GM13976 (cell line): ENCODE data around the gene TMEM233.

ENCODE experiments used
- DNase-seq: peaks from one replicate; pipeline ENCODE4 v3.0.0; 2012; ENCODE audit warnings: low spot score
- in situ Hi-C: fragments of 300-500 bp; cut with MboI; formaldehyde crosslinking; loops from one replicate; pipeline ENCODE4 v1.12.0; 2022; ENCODE audit warnings: low sequenced_read_pairs, mixed read lengths, inconsistent platforms; ENCODE audit not compliant: unreplicated experiment
- TF ChIP-seq, protein P1 (sequence below): IDR thresholded peaks from 2 replicates; pipeline ENCODE4 v1.5.1; 2012; ENCODE audit warnings: borderline replicate concordance, mild to moderate bottlenecking; ENCODE audit not compliant: insufficient read depth; ENCODE audit errors: extremely low read depth, missing control alignments, control extremely low read depth

Gene TMEM233

DNA sequence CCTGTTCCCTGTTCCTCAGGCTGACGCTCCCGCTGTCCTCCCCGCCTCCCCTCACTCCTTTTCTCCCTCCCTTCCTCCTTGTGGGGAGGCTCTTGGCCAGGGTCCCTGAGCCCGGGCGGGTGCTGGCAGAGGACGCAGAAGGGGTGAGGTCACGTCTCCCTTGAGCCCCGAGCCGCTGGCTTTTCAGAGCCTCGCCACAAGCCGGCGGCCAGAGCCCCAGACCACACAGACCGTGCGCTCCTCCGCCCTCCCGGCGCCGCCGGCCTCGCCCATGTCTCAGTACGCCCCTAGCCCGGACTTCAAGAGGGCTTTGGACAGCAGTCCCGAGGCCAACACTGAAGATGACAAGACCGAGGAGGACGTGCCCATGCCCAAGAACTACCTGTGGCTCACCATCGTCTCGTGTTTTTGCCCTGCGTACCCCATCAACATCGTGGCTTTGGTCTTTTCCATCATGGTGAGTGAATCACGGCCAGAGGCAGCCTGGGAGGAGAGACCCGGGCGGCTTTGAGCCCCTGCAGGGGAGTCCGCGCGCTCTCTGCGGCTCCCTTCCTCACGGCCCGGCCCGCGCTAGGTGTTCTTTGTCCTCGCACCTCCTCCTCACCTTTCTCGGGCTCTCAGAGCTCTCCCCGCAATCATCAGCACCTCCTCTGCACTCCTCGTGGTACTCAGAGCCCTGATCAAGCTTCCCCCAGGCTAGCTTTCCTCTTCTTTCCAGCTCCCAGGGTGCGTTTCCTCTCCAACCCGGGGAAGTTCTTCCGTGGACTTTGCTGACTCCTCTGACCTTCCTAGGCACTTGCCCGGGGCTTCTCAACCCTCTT lies at the start of gene TMEM233:
Gene TMEM233, plus strand, starts transcription at position 197 of the 821 bp plus-strand sequence. Its CDS starts 75 bp downstream, at position 272.
- TF ChIP-seq, protein P1, sequence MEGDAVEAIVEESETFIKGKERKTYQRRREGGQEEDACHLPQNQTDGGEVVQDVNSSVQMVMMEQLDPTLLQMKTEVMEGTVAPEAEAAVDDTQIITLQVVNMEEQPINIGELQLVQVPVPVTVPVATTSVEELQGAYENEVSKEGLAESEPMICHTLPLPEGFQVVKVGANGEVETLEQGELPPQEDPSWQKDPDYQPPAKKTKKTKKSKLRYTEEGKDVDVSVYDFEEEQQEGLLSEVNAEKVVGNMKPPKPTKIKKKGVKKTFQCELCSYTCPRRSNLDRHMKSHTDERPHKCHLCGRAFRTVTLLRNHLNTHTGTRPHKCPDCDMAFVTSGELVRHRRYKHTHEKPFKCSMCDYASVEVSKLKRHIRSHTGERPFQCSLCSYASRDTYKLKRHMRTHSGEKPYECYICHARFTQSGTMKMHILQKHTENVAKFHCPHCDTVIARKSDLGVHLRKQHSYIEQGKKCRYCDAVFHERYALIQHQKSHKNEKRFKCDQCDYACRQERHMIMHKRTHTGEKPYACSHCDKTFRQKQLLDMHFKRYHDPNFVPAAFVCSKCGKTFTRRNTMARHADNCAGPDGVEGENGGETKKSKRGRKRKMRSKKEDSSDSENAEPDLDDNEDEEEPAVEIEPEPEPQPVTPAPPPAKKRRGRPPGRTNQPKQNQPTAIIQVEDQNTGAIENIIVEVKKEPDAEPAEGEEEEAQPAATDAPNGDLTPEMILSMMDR = no peak
- DNase-seq = peak; percentile 27
- in situ Hi-C loops = no loop called here

GRCh38 chr12:119544765-119545625 lies 48.6 kb upstream of the TMEM233 start:
- in situ Hi-C loops = no loop called here

GRCh38 chr12:119546340-119546739 lies 47.2 kb upstream of the TMEM233 start:
- in situ Hi-C loops = no loop called here
- no peak for DNase-seq
- TF ChIP-seq, protein P1 = no peak

More at GRCh38 chr12:119544765-119545625, 48.6 kb upstream of the TMEM233 start:
- TF ChIP-seq, protein P1 = peak; percentile 71
- DNase-seq = peak; percentile 63

GRCh38 chr12:119547001-119547400 lies 46.6 kb upstream of the TMEM233 start:
- TF ChIP-seq, protein P1 = no peak
- no peak for DNase-seq
- in situ Hi-C loops = no loop called here

DNA sequence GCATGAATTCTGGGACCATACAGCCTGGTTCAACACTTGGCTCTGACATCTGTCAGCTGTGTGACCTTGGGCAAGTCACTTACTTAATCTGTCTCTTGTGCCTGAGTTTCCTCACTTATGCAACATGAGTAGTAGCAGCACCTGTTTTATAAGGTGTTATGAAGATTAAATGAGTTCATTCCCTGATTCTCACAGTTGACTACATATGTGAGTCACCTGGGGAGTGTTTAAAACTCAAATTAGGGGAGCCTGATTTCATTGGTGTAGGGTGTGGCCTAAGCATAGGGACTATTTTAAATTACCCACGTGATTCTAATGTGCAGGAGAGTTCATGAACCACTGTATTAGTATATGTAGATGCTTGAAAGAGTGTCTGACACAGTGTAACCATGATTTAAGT lies 36.7 kb upstream of the TMEM233 start:
- in situ Hi-C loops = no loop called here

GRCh38 chr12:119565404-119565803 lies 28.2 kb upstream of the TMEM233 start:
- in situ Hi-C loops = no loop called here
- TF ChIP-seq, protein P1 = no peak
- no peak for DNase-seq

More for the DNA sequence above, 36.7 kb upstream of the TMEM233 start:
- no peak for DNase-seq
- TF ChIP-seq, protein P1 = no peak
